ENCODE data around the gene DAD1.

DNA sequence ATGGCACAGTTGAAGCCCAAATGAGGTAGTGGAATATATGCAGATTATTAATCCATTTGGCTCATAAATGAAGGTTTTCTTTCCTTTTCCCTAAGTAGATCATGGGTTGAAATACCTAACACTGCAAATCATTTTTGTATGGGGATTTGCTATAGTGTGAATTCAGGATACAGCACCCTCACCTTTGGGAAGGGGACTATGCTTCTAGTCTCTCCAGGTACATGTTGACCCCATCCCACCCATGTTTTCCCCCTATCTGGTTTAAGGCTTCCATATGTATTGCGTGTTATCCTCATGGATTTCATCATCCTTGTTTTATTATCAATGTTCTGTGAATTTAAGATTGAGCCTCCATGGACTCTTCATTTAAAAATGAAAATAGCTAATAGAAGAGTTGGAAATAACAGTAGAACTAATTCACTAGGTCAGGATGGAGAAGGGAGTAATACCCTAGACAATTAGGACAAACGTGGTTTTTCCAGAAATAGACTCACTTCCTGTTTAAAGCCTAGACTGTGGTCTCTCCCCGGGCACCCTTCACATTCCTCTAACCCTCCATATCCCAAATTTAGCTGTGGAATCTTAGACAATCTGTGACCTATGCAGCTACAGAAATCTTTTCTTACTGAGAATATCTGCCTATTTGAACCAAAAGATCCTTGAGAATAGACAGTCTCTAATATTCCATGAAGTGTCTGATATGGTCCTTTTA is 56.5 kb downstream of the DAD1 start:
- TF ChIP-seq, protein P1, sequence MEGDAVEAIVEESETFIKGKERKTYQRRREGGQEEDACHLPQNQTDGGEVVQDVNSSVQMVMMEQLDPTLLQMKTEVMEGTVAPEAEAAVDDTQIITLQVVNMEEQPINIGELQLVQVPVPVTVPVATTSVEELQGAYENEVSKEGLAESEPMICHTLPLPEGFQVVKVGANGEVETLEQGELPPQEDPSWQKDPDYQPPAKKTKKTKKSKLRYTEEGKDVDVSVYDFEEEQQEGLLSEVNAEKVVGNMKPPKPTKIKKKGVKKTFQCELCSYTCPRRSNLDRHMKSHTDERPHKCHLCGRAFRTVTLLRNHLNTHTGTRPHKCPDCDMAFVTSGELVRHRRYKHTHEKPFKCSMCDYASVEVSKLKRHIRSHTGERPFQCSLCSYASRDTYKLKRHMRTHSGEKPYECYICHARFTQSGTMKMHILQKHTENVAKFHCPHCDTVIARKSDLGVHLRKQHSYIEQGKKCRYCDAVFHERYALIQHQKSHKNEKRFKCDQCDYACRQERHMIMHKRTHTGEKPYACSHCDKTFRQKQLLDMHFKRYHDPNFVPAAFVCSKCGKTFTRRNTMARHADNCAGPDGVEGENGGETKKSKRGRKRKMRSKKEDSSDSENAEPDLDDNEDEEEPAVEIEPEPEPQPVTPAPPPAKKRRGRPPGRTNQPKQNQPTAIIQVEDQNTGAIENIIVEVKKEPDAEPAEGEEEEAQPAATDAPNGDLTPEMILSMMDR (IDR thresholded peaks at IDR 0.05; ENCODE audit: low read length) = no peak
- TF ChIP-seq EZH2 (IDR thresholded peaks at IDR 0.05; ENCODE audit: borderline replicate concordance, low read length) = no peak

Measured in OCI-LY1 (cell line).